ENCODE results near the gene FGG. TPM values are rescaled to one million over a fixed set of nuclear protein-coding genes. Genes with fewer than 3 reads are reported as not detected.

Gene FGG
- total and polyA plus RNA-seq, 2 of the 13 experiments (the other 11 are each of a cell fraction or from before 2014, with no cell fraction given): 1,037 to 2,423 TPM

- TF ChIP-seq TRIM22 (IDR thresholded peaks at IDR 0.05) (no peak), NCOR1 (IDR thresholded peaks at IDR 0.05; ENCODE audit: borderline replicate concordance, low read length) (peak; percentile 71; the same call in 1 of the 2 replicates), ARID4A (CRISPR knock-in tag; IDR thresholded peaks at IDR 0.05; ENCODE audit: borderline replicate concordance) (peak; percentile 53; the same call in 1 of the 2 replicates), ZSCAN12 (CRISPR knock-in tag; IDR thresholded peaks at IDR 0.05) (no peak), HIC2 (CRISPR knock-in tag; IDR thresholded peaks at IDR 0.05; ENCODE audit: low read depth) (peak; percentile 66; the same call in 1 of the 2 replicates), NONO (IDR thresholded peaks at IDR 0.05) (no peak), NONO (CRISPR knock-in tag; conservative IDR thresholded peaks at IDR 0.05) (0 out of 2 replicates have a peak, but pooled peaks have one; percentile 36), PPARG (CRISPR knock-in tag; conservative IDR thresholded peaks at IDR 0.05) (peak; percentile 91), WIZ (CRISPR knock-in tag; IDR thresholded peaks at IDR 0.05) (no peak), MAFK (conservative IDR thresholded peaks at IDR 0.05 in 1 of 2, IDR thresholded peaks at IDR 0.05 in 1 of 2; ENCODE audit: low read length in 2 of 2) (no peak), ATF4 (CRISPR knock-in tag; IDR thresholded peaks at IDR 0.05) (peak in 1 of 2 experiments; percentile 86; a peak in 2 of 4 replicates), ZNF20 (CRISPR knock-in tag; IDR thresholded peaks at IDR 0.05) (no peak), XRCC5 (optimal IDR thresholded peaks at IDR 0.05; ENCODE audit: low read length) (no peak), IKZF5 (CRISPR knock-in tag; IDR thresholded peaks at IDR 0.05) (peak; percentile 85; the same call in 1 of the 2 replicates), HOXA7 (CRISPR knock-in tag; IDR thresholded peaks at IDR 0.05) (no peak), RELA (CRISPR knock-in tag; IDR thresholded peaks at IDR 0.05) (no peak), CREB1 (IDR thresholded peaks at IDR 0.05) (peak; percentile 74), CREB1 (CRISPR knock-in tag; IDR thresholded peaks at IDR 0.05) (peak; percentile 76), CAMTA2 (CRISPR knock-in tag; IDR thresholded peaks at IDR 0.05; ENCODE audit: borderline replicate concordance) (no peak)
Observed at GRCh38 chr4:154559494-154560418, 52.7 kb downstream of the FGG start (continued).

All from HepG2 (cell line).